Measurements from ENCODE around the gene PCSK5.

Gene PCSK5

DNA sequence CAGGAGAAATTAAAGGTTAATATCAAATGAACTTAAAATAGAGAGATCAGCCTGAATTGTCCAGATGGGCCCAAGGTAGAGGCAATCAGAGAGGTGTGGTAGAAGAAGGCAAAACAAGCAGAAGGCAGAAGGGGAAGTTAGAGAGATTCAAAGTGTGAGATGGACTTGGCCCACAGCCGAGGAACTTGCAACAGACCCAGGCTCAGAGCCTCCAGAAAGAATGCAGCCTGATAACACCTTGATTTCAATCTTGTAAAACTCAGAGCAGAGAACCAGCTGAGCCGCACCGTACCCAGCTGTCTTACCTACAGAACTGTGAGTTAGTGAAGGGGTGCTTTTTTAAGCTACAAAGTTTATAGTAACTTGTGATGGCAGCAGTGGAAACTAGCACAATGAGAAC, 312.9 kb downstream of the PCSK5 start:
- DNase-seq, result no peak

DNA sequence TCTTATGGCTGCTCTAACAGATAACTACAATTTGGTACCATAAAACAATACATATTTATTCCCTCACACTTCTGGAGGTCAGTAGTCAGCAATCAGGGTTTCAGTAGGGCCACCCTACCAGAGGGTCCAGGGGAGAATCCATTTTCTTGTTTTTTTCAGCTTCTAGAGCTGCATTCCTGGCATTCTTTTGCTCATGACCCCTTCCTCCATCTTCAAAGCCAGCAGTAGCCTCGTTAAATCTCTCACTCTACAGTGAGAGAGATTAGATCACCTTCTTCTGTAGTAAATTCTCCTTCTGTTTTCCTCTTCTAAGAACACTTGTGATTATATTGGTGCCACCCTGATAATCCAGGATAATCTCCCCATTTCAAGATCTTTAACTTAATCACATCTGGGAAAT, 316.3 kb downstream of the PCSK5 start:
- no peak for DNase-seq

DNA sequence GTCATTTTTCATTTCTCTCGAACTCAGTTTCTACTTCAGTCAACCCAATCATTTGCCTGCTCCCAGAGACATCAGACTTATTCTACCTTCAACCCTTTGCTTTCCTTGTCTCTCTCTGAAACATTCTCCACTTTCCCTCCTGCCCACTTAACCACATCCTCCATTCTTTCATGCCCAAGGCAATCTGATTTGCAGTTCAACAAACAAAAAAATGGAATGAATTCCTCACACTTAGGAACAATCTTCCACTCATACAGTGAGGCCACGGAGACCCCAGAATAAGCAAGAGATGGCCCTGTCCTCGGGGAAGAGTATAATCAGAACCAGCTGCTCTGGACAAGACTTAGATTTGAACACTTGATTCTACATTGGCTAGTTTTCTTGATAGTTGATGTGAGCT, 323.3 kb downstream of the PCSK5 start:
- DNase-seq, result no peak

DNA sequence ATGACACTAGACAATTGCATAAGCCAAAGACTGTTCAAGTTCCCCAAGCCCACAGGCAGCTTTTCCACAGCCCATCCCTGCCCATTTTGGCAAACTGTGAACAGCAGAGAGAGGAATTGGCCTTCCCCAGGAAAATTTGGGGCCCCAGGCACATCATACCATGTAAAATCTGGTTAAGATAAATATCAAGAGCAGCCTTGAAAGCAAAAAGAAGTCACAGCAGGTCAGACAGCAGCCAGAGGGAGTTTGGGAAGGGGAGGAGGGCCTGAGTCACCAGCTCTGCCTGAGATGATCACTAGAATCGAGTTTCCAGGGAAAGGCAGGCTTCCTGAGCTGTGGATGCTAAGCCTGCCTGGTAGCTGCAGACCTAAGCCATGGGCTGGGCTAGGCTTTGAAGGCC, 324.6 kb downstream of the PCSK5 start:
- no peak for DNase-seq

DNA sequence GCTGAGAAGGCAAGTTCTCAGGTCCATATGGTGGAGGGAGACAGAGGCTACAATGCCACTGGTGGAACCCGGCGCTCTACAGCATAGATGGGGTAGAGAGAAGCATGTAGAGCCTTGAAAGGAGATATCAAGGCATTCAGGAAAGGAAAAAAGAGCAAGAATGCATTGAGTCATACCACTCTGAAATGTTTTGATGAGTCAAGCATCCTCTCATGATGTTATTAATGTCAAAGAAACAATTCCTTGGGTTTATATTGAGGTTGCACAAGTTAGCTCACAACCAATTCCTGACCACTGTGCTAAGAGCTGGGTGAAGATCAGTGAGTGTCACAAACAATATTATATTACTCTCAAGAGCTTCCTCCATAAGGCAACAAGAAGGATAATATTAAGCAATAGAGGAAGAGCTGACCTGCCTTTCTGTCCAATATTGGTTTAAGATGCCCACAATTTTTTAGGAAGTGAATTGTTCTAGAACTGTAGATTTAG, 325.7 kb downstream of the PCSK5 start:
- no peak for DNase-seq

DNA sequence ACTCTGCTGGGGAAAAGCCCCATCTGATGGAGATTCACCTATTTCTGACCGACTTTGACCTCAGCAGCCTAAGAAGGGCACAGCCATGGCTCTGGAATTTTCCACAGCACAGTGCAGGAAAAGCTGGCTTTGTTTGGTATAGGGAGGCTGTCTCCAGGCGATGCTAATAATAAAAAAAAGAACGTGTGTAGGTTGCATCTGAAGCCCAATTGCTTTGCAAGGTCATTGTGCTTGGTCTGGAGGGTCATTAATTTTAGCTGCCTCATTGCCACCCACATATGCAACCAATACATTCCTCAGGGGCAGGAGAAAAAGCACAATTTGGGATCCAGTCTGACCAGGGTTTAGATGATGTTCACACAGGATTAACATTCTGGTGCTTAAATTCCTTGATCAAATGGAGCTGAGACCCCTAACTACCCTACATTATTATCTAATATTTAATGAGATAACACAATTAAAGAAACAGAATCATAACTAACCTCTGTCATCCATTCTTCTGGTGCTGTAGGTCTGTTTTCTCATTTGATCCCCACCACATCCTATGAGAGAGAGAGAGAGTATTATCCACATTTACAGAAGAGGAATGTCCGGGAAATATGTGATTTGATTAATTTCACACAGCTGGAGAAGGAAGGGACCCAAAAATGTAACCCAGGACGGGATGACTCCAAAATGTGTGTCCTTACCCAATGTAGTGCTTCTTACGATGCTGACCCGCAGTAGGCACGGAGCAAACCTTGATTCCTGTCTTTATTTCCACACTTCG, 327.8 kb downstream of the PCSK5 start:
- DNase-seq, result no peak

DNA sequence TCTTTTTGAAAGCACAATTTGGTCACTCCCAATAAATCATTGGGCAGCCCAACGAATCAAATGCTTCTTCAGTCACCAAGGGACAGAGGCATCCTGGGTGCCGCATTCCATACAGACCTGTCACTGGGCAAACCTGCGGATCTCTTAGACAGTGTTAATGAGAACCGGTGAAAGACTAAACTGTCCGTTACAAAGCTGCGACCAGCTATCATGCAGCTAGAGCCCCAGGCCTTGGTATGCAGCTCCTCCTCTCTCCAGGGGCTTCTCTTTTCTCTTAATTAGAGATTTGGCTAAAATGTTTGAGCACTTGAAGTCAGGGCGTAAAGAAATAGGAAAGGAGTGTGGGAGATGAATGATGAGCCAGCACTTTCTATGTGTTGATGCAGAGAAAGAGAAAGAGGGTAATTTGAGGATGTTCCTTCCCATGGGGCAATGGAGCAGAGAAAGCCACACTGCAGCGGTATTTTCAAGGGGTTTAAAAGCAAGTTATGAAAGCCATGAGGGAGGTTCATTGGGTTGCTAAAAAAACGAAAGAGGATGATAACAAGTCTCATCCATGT, 328.5 kb downstream of the PCSK5 start:
- no peak for DNase-seq

DNA sequence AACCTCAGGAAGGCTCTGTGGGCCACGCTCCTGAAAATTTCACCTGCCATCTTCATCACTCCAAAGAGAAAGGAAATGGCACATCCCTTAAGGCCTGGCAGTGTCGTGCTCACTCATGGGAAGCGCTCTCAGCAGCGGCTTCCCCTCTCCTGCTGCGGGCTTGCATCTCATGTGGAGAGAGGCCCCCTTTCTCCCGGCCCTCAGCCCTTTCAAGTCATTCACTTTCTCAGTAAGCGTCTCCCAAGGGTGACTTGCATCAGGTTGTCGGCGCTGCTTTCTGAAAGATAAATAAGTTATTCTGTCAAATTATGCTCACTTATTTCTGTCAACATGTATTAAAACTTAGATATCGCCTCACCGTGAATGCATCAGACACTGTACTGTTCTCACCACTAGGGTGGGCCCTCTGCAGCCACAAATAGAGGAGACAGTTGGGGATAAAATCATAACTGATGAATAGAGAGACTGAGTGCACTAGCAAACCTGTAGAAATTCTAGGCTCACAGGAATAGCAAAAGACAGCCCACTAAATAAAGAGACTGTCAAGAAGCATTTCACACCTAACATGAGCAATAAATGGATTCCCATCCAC, 329.2 kb downstream of the PCSK5 start:
- peak; percentile 8 for DNase-seq

DNA sequence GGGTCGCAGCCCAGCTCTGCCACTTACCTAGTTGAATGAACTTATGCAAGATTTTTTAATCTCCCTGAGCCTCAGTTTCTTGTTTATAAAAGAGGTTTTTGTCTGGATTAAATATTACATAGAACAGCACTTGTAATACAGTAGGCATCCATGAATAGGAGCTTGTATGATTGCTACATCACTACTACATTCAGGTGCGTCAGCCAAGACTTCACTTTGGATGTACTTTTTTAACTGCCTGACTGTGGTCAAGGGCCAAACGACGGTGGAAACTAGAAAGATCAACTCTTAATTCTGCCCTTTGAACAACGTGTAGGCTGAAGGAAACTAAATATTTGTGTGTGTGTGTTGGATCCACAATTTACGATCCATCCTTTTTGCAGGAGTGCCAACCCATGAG, 330.9 kb downstream of the PCSK5 start:
- DNase-seq, result no peak

DNA sequence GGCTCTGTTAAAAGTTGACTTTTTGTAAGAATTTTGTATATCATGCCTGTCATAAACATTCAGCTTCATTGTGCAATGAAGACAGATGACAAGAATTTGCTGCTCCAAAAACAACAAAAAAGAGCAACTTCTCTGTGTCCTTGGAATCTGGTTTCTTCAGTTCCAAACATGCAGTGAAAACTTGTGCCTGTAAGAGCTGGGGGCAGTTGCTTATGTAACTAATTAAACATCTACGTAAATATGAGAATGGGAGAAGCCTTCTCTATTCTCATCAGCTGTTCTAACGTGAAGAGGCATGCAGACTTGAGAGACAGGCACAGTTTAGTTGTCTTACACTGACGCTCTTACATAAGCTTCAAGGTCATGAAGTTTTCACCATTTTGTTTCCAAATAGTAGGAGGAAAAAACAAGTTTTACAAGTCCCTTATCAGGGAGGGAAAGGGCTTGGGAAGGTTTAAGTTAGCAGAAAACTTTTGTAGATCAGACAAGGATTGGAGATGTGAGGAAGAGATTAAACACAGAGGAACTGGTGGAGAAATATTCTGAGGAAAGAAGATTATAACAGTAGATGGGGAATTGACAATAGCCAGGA, 333.4 kb downstream of the PCSK5 start:
- DNase-seq, result no peak

DNA sequence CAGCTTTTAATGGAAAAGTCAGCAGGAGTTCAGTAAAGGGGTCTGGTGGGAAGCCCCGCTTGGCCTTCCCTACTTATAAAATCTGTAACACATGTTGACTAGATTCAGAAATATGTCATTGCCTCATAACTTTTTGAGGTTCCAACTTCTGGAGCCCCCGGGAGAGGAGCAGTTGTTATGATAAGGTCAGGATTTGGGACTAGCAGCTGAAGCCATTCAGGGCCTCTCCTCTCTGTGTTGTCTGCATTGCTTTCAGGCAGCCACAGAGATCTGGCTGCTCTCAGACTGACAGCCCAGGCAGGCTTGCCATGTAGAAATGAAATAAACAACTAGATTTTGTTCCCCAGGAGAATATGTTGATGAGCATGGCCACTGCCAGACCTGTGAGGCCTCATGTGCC, 336.7 kb downstream of the PCSK5 start:
- DNase-seq, result no peak

DNA sequence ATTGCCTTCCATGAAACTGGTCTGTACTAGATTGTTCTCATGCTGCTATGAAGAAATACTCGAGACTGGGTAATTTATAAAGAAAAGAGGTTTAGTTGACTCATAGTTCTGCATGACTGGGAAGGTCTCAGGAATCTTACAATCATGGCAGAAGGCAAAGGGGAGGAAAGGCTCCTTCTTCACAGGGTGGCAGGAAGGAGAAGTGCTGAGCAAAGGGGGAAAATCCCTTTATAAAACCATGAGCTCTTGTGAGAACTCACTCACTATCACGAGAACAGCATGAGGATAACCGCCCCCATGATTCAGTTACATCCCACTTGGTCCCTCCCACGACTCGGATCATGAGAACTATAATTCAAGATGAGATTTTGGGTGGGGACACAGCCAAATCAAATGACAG, 340.5 kb downstream of the PCSK5 start:
- DNase-seq, result no peak

DNA sequence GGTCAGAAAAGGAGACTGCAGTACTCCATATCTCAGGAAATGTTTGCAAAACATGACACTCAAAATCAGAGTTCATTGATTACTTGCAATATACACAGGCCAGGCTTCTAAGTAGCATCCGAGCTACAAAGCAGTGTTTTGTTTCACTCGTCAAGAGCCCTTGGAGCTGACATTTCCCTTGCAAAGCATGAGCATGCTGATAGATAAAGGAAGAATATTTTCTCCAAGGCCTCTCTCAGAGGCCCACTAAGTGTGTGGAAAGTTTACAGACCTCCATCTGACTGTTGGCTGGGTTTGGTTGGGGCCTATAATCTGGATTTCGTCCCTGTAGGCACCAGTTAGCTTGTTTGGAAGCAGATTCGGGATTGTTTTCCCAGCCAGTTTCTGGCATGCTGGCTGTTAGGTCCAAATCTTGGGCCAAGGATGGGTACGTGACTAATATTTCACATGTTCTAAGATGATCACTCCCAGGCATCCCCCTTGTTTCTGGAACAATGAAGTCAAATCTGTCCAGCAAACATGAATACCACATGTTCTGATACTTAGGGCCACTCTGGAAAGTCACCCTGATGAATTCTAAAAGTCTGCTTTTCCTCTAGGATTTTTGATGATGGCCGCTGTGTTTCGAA, 342.5 kb downstream of the PCSK5 start:
- no peak for DNase-seq

DNA sequence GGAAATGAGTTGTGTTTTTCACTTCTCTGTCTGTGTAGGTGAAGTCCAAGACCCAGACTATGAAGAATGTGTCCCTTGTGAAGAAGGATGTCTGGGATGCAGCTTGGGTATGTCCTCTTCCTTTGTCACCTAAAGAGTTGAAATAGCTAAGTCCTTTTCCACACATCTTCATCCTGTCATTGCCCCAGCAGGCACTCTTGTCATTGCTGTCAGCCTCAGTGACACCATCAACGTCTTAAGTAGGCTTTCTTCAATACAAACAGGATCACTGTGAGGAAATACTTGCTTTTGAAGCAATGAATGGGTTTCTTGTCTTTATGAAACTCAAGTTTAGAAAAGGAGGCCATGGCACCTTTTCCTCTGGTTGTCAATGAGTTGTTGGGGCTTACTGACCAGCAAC, 350.1 kb downstream of the PCSK5 start:
- DNase-seq, result no peak

DNA sequence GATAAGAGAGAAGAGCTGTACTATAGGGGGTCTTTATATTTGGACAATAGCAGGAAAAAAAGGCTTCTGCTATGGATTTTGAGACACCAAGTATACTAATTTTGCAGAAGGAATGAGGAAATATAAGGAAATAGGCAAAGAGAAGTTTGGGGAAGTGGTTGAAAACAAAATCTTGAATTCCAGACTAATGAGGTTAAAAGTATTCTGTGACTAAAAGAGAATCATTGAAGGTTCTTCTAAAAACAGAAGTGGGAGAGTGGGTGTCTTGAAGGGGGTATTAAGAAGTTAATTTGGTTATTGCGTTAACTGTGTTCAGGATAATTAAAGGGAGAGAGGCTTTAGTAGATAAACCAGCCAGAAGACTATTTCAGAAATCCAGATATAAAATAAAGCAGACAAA, 355.0 kb downstream of the PCSK5 start:
- no peak for DNase-seq

DNA sequence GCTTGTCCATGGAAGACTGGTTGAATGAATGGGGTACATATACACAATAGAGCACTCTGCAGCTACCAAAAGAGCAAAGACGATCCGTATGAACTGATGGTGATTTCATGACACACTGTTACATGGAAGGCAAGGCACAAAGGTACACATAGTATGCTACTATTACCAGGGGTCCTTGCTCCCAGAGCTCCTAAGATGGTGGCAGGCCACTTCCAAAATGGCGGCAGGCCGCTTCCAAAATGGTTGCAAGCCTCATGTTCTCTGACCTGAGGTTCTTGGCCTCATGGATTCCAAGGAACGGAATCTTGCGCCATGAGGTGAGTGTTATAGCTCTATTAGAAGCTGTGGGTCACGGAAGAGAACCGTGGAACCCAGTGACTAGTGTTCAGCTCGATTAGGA, 356.2 kb downstream of the PCSK5 start:
- DNase-seq, result no peak

DNA sequence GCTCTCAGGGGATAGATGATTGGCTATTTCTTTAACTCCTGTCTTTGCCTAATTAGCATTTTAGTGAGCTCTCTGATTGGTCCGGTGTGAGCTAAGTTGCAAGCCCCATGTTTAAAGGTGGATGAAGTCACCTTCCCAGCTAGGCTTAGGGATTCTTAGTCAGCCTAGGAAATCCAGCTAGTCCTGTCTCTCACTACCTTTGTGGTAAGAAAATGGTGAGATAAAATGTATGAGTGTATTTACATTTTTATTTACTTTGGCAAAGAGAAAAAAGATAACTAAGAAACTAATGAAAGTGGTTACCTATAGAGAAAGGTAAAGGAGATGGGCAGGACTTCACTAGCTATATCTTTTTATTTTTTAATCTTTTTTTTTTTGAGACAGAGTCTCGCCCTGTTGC, 357.0 kb downstream of the PCSK5 start:
- DNase-seq, result no peak

DNA sequence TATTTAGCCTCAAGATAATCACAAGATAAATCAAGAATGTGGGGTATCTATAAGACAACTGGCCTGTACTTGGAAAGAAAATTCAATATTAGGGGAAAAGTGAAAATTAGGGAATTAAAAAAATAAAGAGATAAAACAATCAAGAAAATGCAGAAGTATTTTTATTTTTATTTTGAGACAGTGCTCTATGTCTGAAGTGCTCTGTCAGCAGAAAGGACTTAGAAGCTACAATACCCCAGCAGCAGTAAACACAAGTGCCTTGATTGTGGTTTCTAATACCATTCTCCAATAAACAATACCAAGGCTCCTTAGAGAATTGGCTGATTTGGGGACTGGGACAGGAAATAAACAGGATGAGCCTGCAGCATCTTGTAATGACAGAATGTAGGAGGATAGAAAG, 358.8 kb downstream of the PCSK5 start:
- DNase-seq, result no peak

DNA sequence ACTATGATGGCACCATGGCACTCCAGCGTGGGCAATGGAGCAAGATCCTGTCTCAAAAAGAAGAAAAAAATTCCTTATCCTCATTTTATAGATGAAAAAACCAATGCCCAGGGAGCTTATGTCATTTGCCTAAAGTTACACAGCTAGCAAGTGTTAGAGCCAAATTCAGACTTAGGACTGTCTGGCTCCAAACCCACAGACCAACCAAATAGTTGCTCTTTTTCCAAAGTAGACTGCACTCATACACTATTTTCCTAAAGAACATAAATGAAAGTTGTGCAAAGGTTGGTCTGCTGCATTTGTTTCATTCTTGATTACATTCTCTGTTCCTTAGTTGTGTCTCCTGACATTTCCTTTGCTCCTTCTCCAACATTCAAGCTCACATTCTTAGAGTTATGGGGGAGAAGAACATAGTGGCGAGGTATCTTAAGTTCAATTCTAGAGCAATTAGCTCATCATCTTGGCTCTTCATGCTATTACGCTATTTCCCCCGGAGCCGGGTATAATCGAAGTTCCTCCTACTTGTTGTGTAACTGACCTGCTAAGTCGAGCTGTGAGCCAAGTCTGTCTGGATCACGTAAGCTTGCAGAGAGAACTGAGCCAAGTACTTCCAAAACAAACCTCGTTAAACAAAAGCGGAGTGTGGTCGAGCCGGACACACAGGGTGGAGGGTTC, 365.4 kb downstream of the PCSK5 start:
- DNase-seq, result peak; percentile 13

DNA sequence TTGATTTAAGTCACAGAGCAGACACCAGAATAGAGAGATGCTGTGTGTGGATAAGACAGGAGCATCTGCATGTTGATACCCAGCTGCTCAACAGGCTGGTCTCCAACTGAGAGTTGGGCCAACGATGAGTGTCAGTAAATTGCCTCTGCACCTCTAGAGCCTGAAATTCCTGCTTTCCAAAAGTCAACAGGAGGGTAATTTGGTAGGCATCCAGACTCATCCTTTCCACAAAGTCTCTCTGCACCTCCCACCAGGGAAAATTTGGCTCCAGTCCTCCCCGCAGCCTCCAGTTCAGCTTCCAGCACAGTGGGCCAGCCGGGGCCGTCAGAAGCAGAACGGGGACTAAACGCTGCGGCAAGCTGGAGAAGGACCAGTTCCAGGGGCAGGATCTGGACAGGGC, 366.8 kb downstream of the PCSK5 start:
- DNase-seq, result peak; percentile 7

DNA sequence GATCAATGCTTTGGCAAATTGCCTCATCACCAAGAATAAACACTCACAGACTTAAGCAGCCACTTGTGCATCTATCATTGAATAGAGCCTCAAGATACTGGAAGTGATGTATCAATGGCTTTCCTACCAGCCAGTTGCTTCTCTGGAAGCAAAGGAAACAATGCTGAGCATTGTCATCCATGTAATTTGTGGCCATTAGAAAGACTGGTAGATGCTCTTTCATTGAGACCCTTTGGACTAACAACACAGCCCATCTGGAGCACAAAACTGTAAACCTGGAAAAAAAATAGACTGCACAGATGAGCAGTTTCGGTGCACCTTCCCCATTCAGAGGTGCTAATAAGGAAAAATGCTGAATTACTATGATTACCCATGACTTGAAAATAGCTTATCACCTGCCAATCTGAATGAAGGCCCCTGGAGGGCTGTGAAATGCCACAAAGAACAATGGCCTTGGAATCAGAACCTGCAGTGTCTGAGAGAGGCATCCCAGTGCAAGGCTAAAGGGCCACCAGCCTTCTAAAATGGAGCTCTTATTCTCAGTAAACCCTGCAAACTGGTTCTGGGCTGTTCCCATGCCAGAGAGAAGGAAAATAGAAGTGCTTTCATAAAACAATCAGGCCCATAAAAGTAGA, 376.3 kb downstream of the PCSK5 start:
- peak; percentile 2 for DNase-seq

DNA sequence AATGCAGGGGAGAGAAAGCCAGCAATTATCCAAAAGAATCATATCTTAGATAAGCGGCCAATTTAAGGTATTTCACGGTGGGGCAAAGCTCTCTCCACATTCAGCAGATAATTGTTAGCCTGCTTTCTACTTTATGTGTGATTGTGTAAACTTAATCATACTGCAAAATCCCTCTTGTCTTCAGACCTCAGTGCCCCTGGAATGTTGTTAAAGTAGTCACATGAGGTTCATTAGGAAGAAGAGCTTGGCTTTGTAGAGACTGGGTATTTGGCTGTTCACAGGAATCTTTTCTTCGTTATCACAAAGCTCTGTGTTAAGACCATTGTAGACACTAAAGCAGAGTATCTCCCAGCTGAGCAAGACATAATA, 376.8 kb downstream of the PCSK5 start:
- DNase-seq, result no peak

DNA sequence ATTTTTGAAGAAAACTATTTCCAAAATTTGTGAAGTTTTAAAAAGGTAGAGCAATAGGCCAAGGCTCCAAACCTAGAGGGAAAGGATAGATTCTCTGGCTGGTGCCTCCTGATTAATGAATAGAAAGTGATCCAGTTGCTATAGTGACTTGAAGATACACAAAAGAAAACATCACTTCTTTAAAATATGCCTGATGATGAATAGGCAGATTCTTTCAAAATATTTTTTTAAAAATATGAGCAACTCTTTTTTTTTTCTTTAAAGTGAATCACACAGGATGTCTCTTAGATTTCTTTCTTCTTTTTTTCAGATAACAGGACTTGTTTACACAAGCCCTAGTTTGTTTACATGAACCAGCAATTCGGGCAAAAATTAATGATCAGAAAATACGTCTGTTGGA, 379.3 kb downstream of the PCSK5 start:
- no peak for DNase-seq
